Body of pancreas (tissue), 4 donors: Measurements from ENCODE around the gene ANKH. TPM values are rescaled to one million over a fixed set of nuclear protein-coding genes. Genes with fewer than 3 reads are reported as not detected.

Experiments
- ATAC-seq: fragments of 150-250 bp; one replicate; pipeline ENCODE4 v1.9.1; 2016
- DNase-seq, 4 donors: peaks; one replicate each; pipeline ENCODE4 v3.0.0-alpha.2; 2019
- H3K27ac ChIP-seq, 4 donors: fragments of 200-600 bp; sonication (generic); 1 replicate in 3 of 4; 2 replicates in 1 of 4; pipeline versions ENCODE4 v1.5.1 to v1.6.1; 2016 to 2019; ENCODE audit warnings: mild to moderate bottlenecking in 1 of 4, mixed read lengths in 1 of 4, moderate library complexity in 1 of 4
- H3K27me3 ChIP-seq, 2 donors: fragments of 200-600 bp; sonication (generic); one replicate each; pipeline ENCODE4 v1.6.0; 2016; ENCODE audit warnings: mild to moderate bottlenecking in 1 of 2
- H3K36me3 ChIP-seq, 2 donors: fragments of 200-600 bp; sonication (generic); replicated peaks in 1 of 2; 2 replicates each; pipeline ENCODE4 v1.5.1; 2016; ENCODE audit warnings: low read depth in 2 of 2; ENCODE audit not compliant: insufficient read depth in 1 of 2
- H3K4me1 ChIP-seq: fragments of 200-600 bp; sonication (generic); one replicate; pipeline ENCODE4 v1.6.0; 2016
- H3K4me3 ChIP-seq, 2 donors: fragments of 200-600 bp; sonication (generic); 1 replicate in 1 of 2; 2 replicates in 1 of 2; pipeline ENCODE4 v1.5.1; 2016 to 2019
- H3K9me3 ChIP-seq, 3 donors: fragments of 200-600 bp; sonication (generic); 1 replicate in 2 of 3; 2 replicates in 1 of 3; pipeline ENCODE4 v1.5.1; 2016
- CTCF ChIP-seq, 7 experiments: fragments of 450-650 bp in 4 of 7; fragments of 200-600 bp in 3 of 7; sonication (generic) in 3 of 7; IDR thresholded peaks; one replicate each; pipeline ENCODE4 v1.5.1; 2016 to 2019; ENCODE audit warnings: antibody characterized with exemption in 7 of 7
- POLR2A ChIP-seq, 3 donors: fragments of 450-650 bp; IDR thresholded peaks; one replicate each; pipeline ENCODE4 v1.6.1; 2016; ENCODE audit warnings: antibody characterized with exemption in 3 of 3, mild to moderate bottlenecking in 2 of 3
- WGBS, 2 donors: methylation state at CpG; one replicate each; pipeline ENCODE4 v1.1.5; 2017; 5-methylcytosine and 5-hydroxymethylcytosine counted together
- intact Hi-C: fragments of 100-400 bp; cut with DNase I; formaldehyde crosslinking; loops from one replicate; pipeline ENCODE4 v1.15.1; 2023
- total RNA-seq, 2 donors: library from RNA; depleted of rRNA; stranded (reverse); fragments of >200 nt; gene quantifications; one replicate each; pipeline ENCODE4 v1.1.0, GENCODE V29; 2016

The ANKH gene
- total RNA-seq, 2 donors from 2014 or later, result 19.1 to 20.5 TPM

GRCh38 chr5:14732991-14733390, 138.6 kb downstream of the ANKH start:
- Histone ChIP-seq H3K9me3 (no peaks in the 10 kb centered on the region), H3K4me1 (no peaks in the 10 kb centered on the region), H3K36me3 (no peaks in the 10 kb centered on the region), H3K27ac (no peak overlapping the region), H3K27me3 (no peaks in the 10 kb centered on the region), H3K4me3 (no peak overlapping the region)
- TF ChIP-seq POLR2A (IDR thresholded peaks at IDR 0.05) (no peak), CTCF (IDR thresholded peaks at IDR 0.05) (no peak)
- WGBS, 2 donors, result 90 to 93% methylated on average over 6 of the region's 6 CpGs
- ATAC-seq (no peak), DNase-seq (no peak)
- intact Hi-C loops, result loop anchor here (5.0 kb wide), 1 partner anchor 269 kb away; no protein-coding TSS in a partner anchor

- intact Hi-C loops, result loop anchor here (5.0 kb wide), 1 partner anchor 271 kb away; no protein-coding TSS in a partner anchor
- Histone ChIP-seq H3K4me1 (peaks cover 5% of the 10 kb centered on the region), H3K36me3 (no peaks in the 10 kb centered on the region), H3K4me3 (no peak overlapping the region), H3K27me3 (no peaks in the 10 kb centered on the region), H3K9me3 (no peaks in the 10 kb centered on the region), H3K27ac (no peak overlapping the region)
- no peak for ATAC-seq
- WGBS, 2 donors, result 73 to 75% methylated on average over 15 of the region's 15 CpGs
- no peak for DNase-seq
- no peak for TF ChIP-seq POLR2A (IDR thresholded peaks at IDR 0.05)
- TF ChIP-seq CTCF (IDR thresholded peaks at IDR 0.05), result no peak
These were observed 140.7 kb downstream of the ANKH start for GRCh38 chr5:14730881-14731280.

- 86 to 87% methylated on average over 13 of the region's 13 CpGs for WGBS, 2 donors
- no peak for DNase-seq
- ATAC-seq, result no peak
- TF ChIP-seq POLR2A (IDR thresholded peaks at IDR 0.05) (no peak), CTCF (IDR thresholded peaks at IDR 0.05) (no peak)
- Histone ChIP-seq H3K4me1 (peaks cover 5% of the 10 kb centered on the region), H3K27me3 (no peaks in the 10 kb centered on the region), H3K27ac (no peak overlapping the region), H3K4me3 (no peak overlapping the region), H3K9me3 (no peaks in the 10 kb centered on the region), H3K36me3 (no peaks in the 10 kb centered on the region)
- intact Hi-C loops, result loop anchor here (5.0 kb wide), 1 partner anchor 272 kb away; no protein-coding TSS in a partner anchor
These were observed 141.1 kb downstream of the ANKH start for GRCh38 chr5:14730466-14730865.

- TF ChIP-seq CTCF (IDR thresholded peaks at IDR 0.05) (no peak), POLR2A (IDR thresholded peaks at IDR 0.05) (no peak)
- intact Hi-C loops, result loop anchor here (5.0 kb wide), 2 partner anchors 273 to 283 kb away; no protein-coding TSS in a partner anchor
- H3K4me1 ChIP-seq, result peaks cover 5% of the 10 kb centered on the region
- WGBS, 2 donors, result 92 to 94% methylated on average over 16 to 18 of the region's 18 CpGs
- no peak overlapping the region for H3K4me3 ChIP-seq
- H3K27me3 ChIP-seq, result no peaks in the 10 kb centered on the region
- H3K9me3 ChIP-seq, result no peaks in the 10 kb centered on the region
- ATAC-seq (no peak), DNase-seq (no peak)
- H3K27ac ChIP-seq, result no peak overlapping the region
- H3K36me3 ChIP-seq, result no peaks in the 10 kb centered on the region
These were observed 141.9 kb downstream of the ANKH start for GRCh38 chr5:14729448-14730385.
